Measurements from ENCODE around the gene DYNC1LI1. TPM values are rescaled to one million over a fixed set of nuclear protein-coding genes. Genes with fewer than 3 reads are reported as not detected.

The DYNC1LI1 gene
- polyA plus RNA-seq, 1 donor from 2014 or later, result 94.5 TPM

DNA sequence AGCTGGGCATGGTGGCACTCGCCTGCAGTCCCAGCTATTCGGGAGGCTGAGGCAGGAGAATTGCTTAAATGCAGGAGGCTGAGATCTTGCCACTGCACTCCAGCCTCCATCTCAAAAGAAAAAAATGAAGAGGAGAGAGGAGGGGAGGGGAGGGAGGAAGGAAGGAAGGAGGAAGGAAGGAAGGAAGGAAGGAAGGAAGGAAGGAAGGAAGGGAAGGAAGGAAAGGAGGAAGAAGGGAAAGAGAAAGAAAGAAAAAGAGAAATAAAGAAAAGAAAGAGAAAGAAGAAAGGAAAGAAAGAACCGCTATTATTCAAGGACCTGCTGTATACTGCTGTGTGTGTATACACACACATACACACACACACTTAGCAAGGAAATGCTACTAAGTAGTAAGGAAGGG is 35.6 kb upstream of the DYNC1LI1 start:
- no peak overlapping the region for H3K4me3 ChIP-seq (ENCODE audit: low read length)
- H4K20me1 ChIP-seq (ENCODE audit: insufficient read depth), result no peaks in the 10 kb centered on the region

DNA sequence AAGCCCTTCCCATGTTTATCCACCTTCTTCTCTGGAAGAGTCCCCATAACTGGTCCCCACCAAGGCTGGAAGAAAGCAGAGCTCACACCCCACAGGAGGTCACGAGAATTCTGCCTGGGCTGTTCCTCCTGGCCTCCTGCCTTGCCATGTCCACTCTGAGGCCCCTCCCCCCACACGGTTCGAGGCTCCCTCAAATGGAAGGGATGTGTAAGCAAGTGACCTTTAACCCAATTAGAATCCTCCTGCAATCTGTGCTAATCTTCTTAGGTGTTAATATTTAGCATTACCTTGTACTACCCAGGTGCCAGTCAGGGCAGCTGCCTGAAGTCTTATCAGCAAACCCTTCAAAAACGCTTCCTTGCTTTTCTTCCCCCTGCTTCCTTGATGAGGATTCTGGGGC is 32.4 kb upstream of the DYNC1LI1 start:
- no peak overlapping the region for H3K4me3 ChIP-seq (ENCODE audit: low read length)
- H3K27me3 ChIP-seq (ENCODE audit: insufficient read depth, low read depth, low read length), result no peaks in the 10 kb centered on the region
- H3K9ac ChIP-seq (ENCODE audit: low read length), result no peak overlapping the region
- no peaks in the 10 kb centered on the region for H3K79me2 ChIP-seq (replicated peaks; ENCODE audit: insufficient read depth, low read length)
- TF ChIP-seq, protein P1, sequence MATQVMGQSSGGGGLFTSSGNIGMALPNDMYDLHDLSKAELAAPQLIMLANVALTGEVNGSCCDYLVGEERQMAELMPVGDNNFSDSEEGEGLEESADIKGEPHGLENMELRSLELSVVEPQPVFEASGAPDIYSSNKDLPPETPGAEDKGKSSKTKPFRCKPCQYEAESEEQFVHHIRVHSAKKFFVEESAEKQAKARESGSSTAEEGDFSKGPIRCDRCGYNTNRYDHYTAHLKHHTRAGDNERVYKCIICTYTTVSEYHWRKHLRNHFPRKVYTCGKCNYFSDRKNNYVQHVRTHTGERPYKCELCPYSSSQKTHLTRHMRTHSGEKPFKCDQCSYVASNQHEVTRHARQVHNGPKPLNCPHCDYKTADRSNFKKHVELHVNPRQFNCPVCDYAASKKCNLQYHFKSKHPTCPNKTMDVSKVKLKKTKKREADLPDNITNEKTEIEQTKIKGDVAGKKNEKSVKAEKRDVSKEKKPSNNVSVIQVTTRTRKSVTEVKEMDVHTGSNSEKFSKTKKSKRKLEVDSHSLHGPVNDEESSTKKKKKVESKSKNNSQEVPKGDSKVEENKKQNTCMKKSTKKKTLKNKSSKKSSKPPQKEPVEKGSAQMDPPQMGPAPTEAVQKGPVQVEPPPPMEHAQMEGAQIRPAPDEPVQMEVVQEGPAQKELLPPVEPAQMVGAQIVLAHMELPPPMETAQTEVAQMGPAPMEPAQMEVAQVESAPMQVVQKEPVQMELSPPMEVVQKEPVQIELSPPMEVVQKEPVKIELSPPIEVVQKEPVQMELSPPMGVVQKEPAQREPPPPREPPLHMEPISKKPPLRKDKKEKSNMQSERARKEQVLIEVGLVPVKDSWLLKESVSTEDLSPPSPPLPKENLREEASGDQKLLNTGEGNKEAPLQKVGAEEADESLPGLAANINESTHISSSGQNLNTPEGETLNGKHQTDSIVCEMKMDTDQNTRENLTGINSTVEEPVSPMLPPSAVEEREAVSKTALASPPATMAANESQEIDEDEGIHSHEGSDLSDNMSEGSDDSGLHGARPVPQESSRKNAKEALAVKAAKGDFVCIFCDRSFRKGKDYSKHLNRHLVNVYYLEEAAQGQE (IDR thresholded peaks at IDR 0.05; ENCODE audit: borderline replicate concordance), result no peak
- no peak for TF ChIP-seq POLR2AphosphoS5 (IDR thresholded peaks at IDR 0.05)
- no peak for TF ChIP-seq EP300 (conservative IDR thresholded peaks at IDR 0.05; ENCODE audit: poor library complexity, severe bottlenecking)
- TF ChIP-seq MXI1 (conservative IDR thresholded peaks at IDR 0.05; ENCODE audit: poor library complexity, severe bottlenecking), result no peak
- TF ChIP-seq TAF1 (IDR thresholded peaks at IDR 0.05; ENCODE audit: low read depth), result no peak
- TF ChIP-seq EZH2 (IDR thresholded peaks at IDR 0.05; ENCODE audit: borderline replicate concordance, insufficient read depth, low read length, poor library complexity, severe bottlenecking), result no peak
- no peak for TF ChIP-seq RAD21 (conservative IDR thresholded peaks at IDR 0.05)
- TF ChIP-seq, protein P2, sequence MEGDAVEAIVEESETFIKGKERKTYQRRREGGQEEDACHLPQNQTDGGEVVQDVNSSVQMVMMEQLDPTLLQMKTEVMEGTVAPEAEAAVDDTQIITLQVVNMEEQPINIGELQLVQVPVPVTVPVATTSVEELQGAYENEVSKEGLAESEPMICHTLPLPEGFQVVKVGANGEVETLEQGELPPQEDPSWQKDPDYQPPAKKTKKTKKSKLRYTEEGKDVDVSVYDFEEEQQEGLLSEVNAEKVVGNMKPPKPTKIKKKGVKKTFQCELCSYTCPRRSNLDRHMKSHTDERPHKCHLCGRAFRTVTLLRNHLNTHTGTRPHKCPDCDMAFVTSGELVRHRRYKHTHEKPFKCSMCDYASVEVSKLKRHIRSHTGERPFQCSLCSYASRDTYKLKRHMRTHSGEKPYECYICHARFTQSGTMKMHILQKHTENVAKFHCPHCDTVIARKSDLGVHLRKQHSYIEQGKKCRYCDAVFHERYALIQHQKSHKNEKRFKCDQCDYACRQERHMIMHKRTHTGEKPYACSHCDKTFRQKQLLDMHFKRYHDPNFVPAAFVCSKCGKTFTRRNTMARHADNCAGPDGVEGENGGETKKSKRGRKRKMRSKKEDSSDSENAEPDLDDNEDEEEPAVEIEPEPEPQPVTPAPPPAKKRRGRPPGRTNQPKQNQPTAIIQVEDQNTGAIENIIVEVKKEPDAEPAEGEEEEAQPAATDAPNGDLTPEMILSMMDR (IDR thresholded peaks at IDR 0.05; ENCODE audit: poor library complexity, severe bottlenecking), result no peak
- TF ChIP-seq SMC3 (conservative IDR thresholded peaks at IDR 0.05; ENCODE audit: poor library complexity), result no peak
- no peaks in the 10 kb centered on the region for H3K36me3 ChIP-seq (ENCODE audit: insufficient read depth, low read length)
- no peak overlapping the region for H2AFZ ChIP-seq (ENCODE audit: low read depth, low read length)
- H3K4me2 ChIP-seq (ENCODE audit: low read length), result no peak overlapping the region
- no peak overlapping the region for H3K27ac ChIP-seq (ENCODE audit: low read length)
- H3F3A ChIP-seq (ENCODE audit: insufficient read depth, low read length, poor library complexity, severe bottlenecking), result no peaks in the 10 kb centered on the region
- H3K9me3 ChIP-seq (ENCODE audit: low read length), result no peaks in the 10 kb centered on the region
- no peaks in the 10 kb centered on the region for H4K20me1 ChIP-seq (ENCODE audit: insufficient read depth)
- H3K9me2 ChIP-seq (ENCODE audit: insufficient read depth, low read length), result no peaks in the 10 kb centered on the region

More for the DNA sequence above, 35.6 kb upstream of the DYNC1LI1 start:
- Histone ChIP-seq H3K27ac (ENCODE audit: low read length) (no peak overlapping the region), H3K9ac (ENCODE audit: low read length) (no peak overlapping the region), H3K4me2 (ENCODE audit: low read length) (no peak overlapping the region), H3K27me3 (ENCODE audit: insufficient read depth, low read depth, low read length) (no peaks in the 10 kb centered on the region), H3K9me3 (ENCODE audit: low read length) (no peaks in the 10 kb centered on the region), H3F3A (ENCODE audit: insufficient read depth, low read length, poor library complexity, severe bottlenecking) (no peaks in the 10 kb centered on the region), H3K9me2 (ENCODE audit: insufficient read depth, low read length) (no peaks in the 10 kb centered on the region), H3K36me3 (ENCODE audit: insufficient read depth, low read length) (no peaks in the 10 kb centered on the region), H2AFZ (ENCODE audit: low read depth, low read length) (no peak overlapping the region), H3K79me2 (replicated peaks; ENCODE audit: insufficient read depth, low read length) (no peaks in the 10 kb centered on the region)
- TF ChIP-seq POLR2AphosphoS5 (IDR thresholded peaks at IDR 0.05) (no peak), RAD21 (conservative IDR thresholded peaks at IDR 0.05) (no peak), EP300 (conservative IDR thresholded peaks at IDR 0.05; ENCODE audit: poor library complexity, severe bottlenecking) (no peak), EZH2 (IDR thresholded peaks at IDR 0.05; ENCODE audit: borderline replicate concordance, insufficient read depth, low read length, poor library complexity, severe bottlenecking) (no peak), SMC3 (conservative IDR thresholded peaks at IDR 0.05; ENCODE audit: poor library complexity) (no peak), MXI1 (conservative IDR thresholded peaks at IDR 0.05; ENCODE audit: poor library complexity, severe bottlenecking) (no peak), TAF1 (IDR thresholded peaks at IDR 0.05; ENCODE audit: low read depth) (no peak)
- TF ChIP-seq, protein P2 (IDR thresholded peaks at IDR 0.05; ENCODE audit: poor library complexity, severe bottlenecking), result no peak
- TF ChIP-seq, protein P1 (IDR thresholded peaks at IDR 0.05; ENCODE audit: borderline replicate concordance), result no peak

Data from neural cell (in vitro differentiated cells).